Measurements from ENCODE around the gene RAC3.

DNA sequence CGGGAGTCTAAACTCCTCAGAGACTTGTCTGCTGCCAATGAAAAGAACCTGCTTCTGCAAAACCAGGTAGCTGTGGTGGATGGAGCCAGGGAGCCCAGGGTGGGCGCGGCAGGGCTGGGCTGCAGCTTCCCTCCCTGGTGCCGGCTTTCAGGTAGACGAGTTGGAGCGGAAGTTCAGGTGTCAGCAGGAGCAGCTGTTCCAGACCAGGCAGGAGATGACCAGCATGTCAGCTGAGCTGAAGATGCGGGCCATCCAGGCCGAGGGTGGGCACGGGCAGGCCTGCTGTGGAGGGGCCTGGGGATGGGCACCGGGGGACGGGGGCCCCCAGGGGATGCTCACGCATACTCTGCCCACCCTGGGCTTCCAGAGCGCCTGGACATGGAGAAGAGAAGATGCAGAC lies 3.2 kb upstream of the RAC3 start:
- TF ChIP-seq, protein P1, sequence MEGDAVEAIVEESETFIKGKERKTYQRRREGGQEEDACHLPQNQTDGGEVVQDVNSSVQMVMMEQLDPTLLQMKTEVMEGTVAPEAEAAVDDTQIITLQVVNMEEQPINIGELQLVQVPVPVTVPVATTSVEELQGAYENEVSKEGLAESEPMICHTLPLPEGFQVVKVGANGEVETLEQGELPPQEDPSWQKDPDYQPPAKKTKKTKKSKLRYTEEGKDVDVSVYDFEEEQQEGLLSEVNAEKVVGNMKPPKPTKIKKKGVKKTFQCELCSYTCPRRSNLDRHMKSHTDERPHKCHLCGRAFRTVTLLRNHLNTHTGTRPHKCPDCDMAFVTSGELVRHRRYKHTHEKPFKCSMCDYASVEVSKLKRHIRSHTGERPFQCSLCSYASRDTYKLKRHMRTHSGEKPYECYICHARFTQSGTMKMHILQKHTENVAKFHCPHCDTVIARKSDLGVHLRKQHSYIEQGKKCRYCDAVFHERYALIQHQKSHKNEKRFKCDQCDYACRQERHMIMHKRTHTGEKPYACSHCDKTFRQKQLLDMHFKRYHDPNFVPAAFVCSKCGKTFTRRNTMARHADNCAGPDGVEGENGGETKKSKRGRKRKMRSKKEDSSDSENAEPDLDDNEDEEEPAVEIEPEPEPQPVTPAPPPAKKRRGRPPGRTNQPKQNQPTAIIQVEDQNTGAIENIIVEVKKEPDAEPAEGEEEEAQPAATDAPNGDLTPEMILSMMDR (IDR thresholded peaks at IDR 0.05; ENCODE audit: low read depth, low read length, missing input control): no peak
- TF ChIP-seq RXRA (IDR thresholded peaks at IDR 0.05): no peak
- TF ChIP-seq RAD21 (IDR thresholded peaks at IDR 0.05): no peak

Measured in liver (tissue), 3 donors.